HG03060 (cell line): ENCODE data around the gene EML3.

Experiments used
- ATAC-seq: cut with Tn5 transposase; IDR thresholded peaks from one replicate; pipeline ENCODE4 v1.9.1; 2021; ENCODE audit warnings: low read depth, moderate number of reproducible peaks; ENCODE audit not compliant: unreplicated experiment

Gene EML3

DNA sequence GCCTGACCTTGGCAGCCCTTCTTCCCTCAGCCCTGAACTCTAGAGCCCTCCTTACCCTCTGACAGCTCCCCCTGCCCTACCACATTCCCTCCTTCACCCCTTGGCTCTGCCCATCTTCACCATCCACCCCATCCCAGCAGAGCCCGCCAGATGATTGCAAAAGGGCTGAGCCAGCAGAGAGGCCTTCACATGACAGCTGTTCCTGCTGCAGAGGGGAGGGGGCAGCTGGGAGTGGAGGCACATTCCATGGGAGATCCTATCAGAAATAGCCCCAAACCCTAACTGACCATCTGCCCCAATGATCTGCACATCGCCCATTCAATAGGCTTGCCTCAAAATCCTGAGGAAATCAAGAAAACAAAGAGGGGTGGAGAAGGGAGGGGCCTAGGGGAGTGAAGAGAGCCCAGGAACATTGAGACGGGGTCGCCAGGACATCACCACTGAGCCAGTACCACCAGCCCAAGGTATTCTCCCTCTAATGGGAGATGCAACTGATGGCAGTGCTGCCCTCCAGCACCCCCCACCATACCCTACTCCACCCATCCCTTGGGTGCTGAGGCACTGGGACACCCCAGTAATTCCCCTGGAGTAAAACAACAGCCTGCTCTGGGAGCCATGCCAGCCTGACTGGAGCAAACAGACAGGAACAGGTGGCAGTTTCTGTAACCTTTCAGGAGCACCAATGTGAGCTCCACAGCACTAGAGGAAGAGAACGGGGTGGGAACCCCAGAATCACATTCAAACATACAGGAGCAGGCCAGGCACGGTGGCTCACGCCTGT is 58.0 kb downstream of the EML3 start:
- ATAC-seq = no peak

DNA sequence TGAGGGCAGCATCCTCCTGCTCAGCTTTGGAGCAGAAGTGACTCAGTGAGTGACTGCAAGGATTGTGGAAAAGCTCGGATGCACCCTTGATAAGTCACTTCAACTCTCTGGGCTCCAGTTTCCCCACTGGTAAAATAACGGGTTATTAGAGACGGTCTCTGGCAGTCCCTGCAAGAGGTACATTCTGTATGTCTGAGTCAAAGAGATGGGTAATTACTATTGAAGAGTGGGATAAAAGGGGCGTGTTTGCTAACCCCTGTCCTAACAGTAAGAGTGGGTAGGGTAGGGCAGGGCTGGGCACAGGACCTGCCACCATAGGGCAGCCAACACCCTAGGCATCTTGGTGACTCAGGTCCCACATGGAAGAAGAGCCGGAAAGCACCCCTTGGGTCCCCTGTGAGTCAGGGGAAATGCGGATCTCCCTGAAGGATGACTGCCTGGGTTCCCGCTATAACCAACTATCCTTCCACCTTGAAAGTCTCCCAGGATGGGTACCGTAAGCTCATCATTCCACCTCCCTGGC is 58.7 kb downstream of the EML3 start:
- ATAC-seq = no peak

- ATAC-seq = no peak
Measured at GRCh38 chr11:62553080-62553838, 59.3 kb downstream of the EML3 start.

GRCh38 chr11:62552485-62553079 is 60.0 kb downstream of the EML3 start:
- ATAC-seq = no peak
